ENCODE data around the gene RAB36. TPM values are rescaled to one million over a fixed set of nuclear protein-coding genes. Genes with fewer than 3 reads are reported as not detected.

The RAB36 gene
- total RNA-seq, 2 experiments from 2014 or later = 0.77 to 0.87 TPM

GRCh38 chr22:23146478-23147205 lies 1.4 kb downstream of the RAB36 start:
- Mint-ChIP-seq H3K27me3 (no peaks in the 10 kb centered on the region), H3K4me1 (ENCODE audit: low read depth) (peaks cover 39% of the 10 kb centered on the region), H3K36me3 (ENCODE audit: low read depth) (no peaks in the 10 kb centered on the region), H3K9me3 (no peaks in the 10 kb centered on the region), H3K27ac (peak overlapping the region; percentile 94), H3K4me3 (peak overlapping the region; percentile 56)
- CTCF ChIA-PET = interaction anchor here (1.1 to 1.9 kb wide), 3 partner anchors 27 to 135 kb away, joined by 3 to 8 read pairs (median 4); no protein-coding TSS in a partner anchor
- Histone ChIP-seq H3K4me1 (ENCODE audit: insufficient read depth, low read length) (peaks cover 43% of the 10 kb centered on the region), H3K9me3 (ENCODE audit: control insufficient read depth in 1 of 2, insufficient read depth in 1 of 2, low read length in 2 of 2) (no peaks in the 10 kb centered on the region), H3K36me3 (ENCODE audit: insufficient read depth, low read length) (no peaks in the 10 kb centered on the region), H3K27me3 (ENCODE audit: control insufficient read depth in 1 of 2, insufficient read depth in 2 of 2, low read length in 2 of 2) (no peaks in the 10 kb centered on the region), H3K4me3 (ENCODE audit: low read length) (no peak overlapping the region), H3K27ac (ENCODE audit: low read depth in 1 of 2, low read length in 2 of 2) (peak overlapping the region in 1 of 2 donors; percentile 78)
- TF ChIP-seq CTCF (IDR thresholded peaks at IDR 0.05) = no peak
- POLR2A ChIA-PET = no interaction called here
- ATAC-seq (ENCODE audit: poor library complexity) (no peak), DNase-seq (no peak)
- intact Hi-C loops (cut with DNase I, micrococcal nuclease) = loop anchor here in 1 of 2 experiments (2.0 to 10.0 kb wide), 3 partner anchors 24 to 1408 kb away; partner anchors contain the start of genes GUCD1, RGL4 and SNRPD3

GRCh38 chr22:23147617-23148387 lies 2.5 kb downstream of the RAB36 start:
- DNase-seq (no peak), ATAC-seq (ENCODE audit: poor library complexity) (no peak)
- no peaks in the 10 kb centered on the region for H3K27me3 Mint-ChIP-seq
- Histone ChIP-seq H3K4me1 (ENCODE audit: insufficient read depth, low read length) (peaks cover 40% of the 10 kb centered on the region), H3K9me3 (ENCODE audit: control insufficient read depth in 1 of 2, insufficient read depth in 1 of 2, low read length in 2 of 2) (no peaks in the 10 kb centered on the region), H3K4me3 (ENCODE audit: low read length) (no peak overlapping the region), H3K27me3 (ENCODE audit: control insufficient read depth in 1 of 2, insufficient read depth in 2 of 2, low read length in 2 of 2) (no peaks in the 10 kb centered on the region), H3K27ac (ENCODE audit: low read depth in 1 of 2, low read length in 2 of 2) (no peak overlapping the region), H3K36me3 (ENCODE audit: insufficient read depth, low read length) (no peaks in the 10 kb centered on the region)
- POLR2A ChIA-PET = interaction anchor here (0.6 kb wide), 1 partner anchor 223 kb away, joined by 3 read pairs; no protein-coding TSS in a partner anchor
- no peak for TF ChIP-seq CTCF (IDR thresholded peaks at IDR 0.05)
- intact Hi-C loops (cut with DNase I, micrococcal nuclease) = loop anchor here in 1 of 2 experiments (2.0 to 10.0 kb wide), 3 partner anchors 23 to 1407 kb away; partner anchors contain the start of genes GUCD1, RGL4 and SNRPD3
- no peaks in the 10 kb centered on the region for H3K9me3 Mint-ChIP-seq
- peak overlapping the region; percentile 94 for H3K27ac Mint-ChIP-seq
- no peaks in the 10 kb centered on the region for H3K36me3 Mint-ChIP-seq (ENCODE audit: low read depth)
- H3K4me1 Mint-ChIP-seq (ENCODE audit: low read depth) = peaks cover 31% of the 10 kb centered on the region
- H3K4me3 Mint-ChIP-seq = no peak overlapping the region
- CTCF ChIA-PET = interaction anchor here (1.6 kb wide), 1 partner anchor 134 kb away, joined by 3 read pairs; no protein-coding TSS in a partner anchor

- Histone ChIP-seq H3K27me3 (ENCODE audit: control insufficient read depth in 1 of 2, insufficient read depth in 2 of 2, low read length in 2 of 2) (no peaks in the 10 kb centered on the region), H3K36me3 (ENCODE audit: insufficient read depth, low read length) (no peaks in the 10 kb centered on the region), H3K27ac (ENCODE audit: low read depth in 1 of 2, low read length in 2 of 2) (no peak overlapping the region), H3K9me3 (ENCODE audit: control insufficient read depth in 1 of 2, insufficient read depth in 1 of 2, low read length in 2 of 2) (no peaks in the 10 kb centered on the region), H3K4me1 (ENCODE audit: insufficient read depth, low read length) (peaks cover 36% of the 10 kb centered on the region), H3K4me3 (ENCODE audit: low read length) (no peak overlapping the region)
- POLR2A ChIA-PET = no interaction called here
- ATAC-seq (ENCODE audit: poor library complexity) = no peak
- TF ChIP-seq CTCF (IDR thresholded peaks at IDR 0.05) = no peak
- Mint-ChIP-seq H3K4me1 (ENCODE audit: low read depth) (peaks cover 21% of the 10 kb centered on the region), H3K27me3 (no peaks in the 10 kb centered on the region), H3K9me3 (no peaks in the 10 kb centered on the region), H3K27ac (no peak overlapping the region), H3K36me3 (ENCODE audit: low read depth) (no peaks in the 10 kb centered on the region), H3K4me3 (no peak overlapping the region)
- DNase-seq = no peak
- intact Hi-C loops (cut with DNase I, micrococcal nuclease) = loop anchor here in 1 of 2 experiments (10.0 kb wide), 2 partner anchors 545 to 1405 kb away; partner anchors contain the start of genes GUCD1, RGL4 and SNRPD3
- CTCF ChIA-PET = no interaction called here
Measured at GRCh38 chr22:23149743-23150238, 4.5 kb downstream of the RAB36 start.

Measured in CD4-positive, alpha-beta T cell (primary cell).